Stimulated activated CD8-positive, alpha-beta memory T cell treated with anti-CD3 and anti-CD28 coated beads, Interleukin-4, amount 100 ng/mL, for 4 hours (primary cell): ENCODE measurements around the gene KCNAB3.

Source experiments
- DNase-seq, 2 donors: peaks; one replicate each; pipeline ENCODE4 v3.0.0-alpha.2; 2020; ENCODE audit warnings: low read depth in 2 of 2, low spot score in 1 of 2

KCNAB3 gene

GRCh38 chr17:7940743-7941142, 11.1 kb upstream of the KCNAB3 start:
- DNase-seq = no peak

- no peak for DNase-seq
Measured at GRCh38 chr17:7940034-7940433, 10.4 kb upstream of the KCNAB3 start.

- DNase-seq = no peak
Measured at GRCh38 chr17:7935859-7936258, 6.2 kb upstream of the KCNAB3 start.

GRCh38 chr17:7932949-7933348, 3.3 kb upstream of the KCNAB3 start:
- no peak for DNase-seq

GRCh38 chr17:7932483-7932891, 2.8 kb upstream of the KCNAB3 start:
- no peak for DNase-seq

GRCh38 chr17:7931709-7932482, 2.2 kb upstream of the KCNAB3 start, which contains the start of the genes CNTROB and TRAPPC1:
Gene CNTROB (plus strand): TSS chr17:7932206. CDS start chr17:7933080, 874 bp downstream.
Gene TRAPPC1 (minus strand): TSS chr17:7931946. CDS start chr17:7931829, 117 bp downstream.
- peak; percentile 98 to 99 for DNase-seq

- DNase-seq = no peak
Measured at GRCh38 chr17:7930841-7931631, 1.4 kb upstream of the KCNAB3 start.

- DNase-seq = no peak
Measured at GRCh38 chr17:7927596-7927995, 2.1 kb downstream of the KCNAB3 start.

- DNase-seq = peak; percentile 60 to 68
Measured at GRCh38 chr17:7922845-7923628, 6.6 kb downstream of the KCNAB3 start.

GRCh38 chr17:7922269-7922844, 7.3 kb downstream of the KCNAB3 start:
- DNase-seq = no peak

GRCh38 chr17:7916808-7917207, 12.8 kb downstream of the KCNAB3 start:
- no peak for DNase-seq

GRCh38 chr17:7916385-7916682, 13.3 kb downstream of the KCNAB3 start:
- no peak for DNase-seq

- peak; percentile 51 to 70 for DNase-seq
Measured at GRCh38 chr17:7915611-7916384, 13.9 kb downstream of the KCNAB3 start, which contains the start of gene RNF227. Gene RNF227 (minus strand): TSS chr17:7916289. CDS start chr17:7916195, 94 bp downstream.

GRCh38 chr17:7915179-7915610, 14.5 kb downstream of the KCNAB3 start:
- no peak for DNase-seq

GRCh38 chr17:7912927-7913524, 16.6 kb downstream of the KCNAB3 start:
- DNase-seq = no peak

GRCh38 chr17:7911116-7911515, 18.5 kb downstream of the KCNAB3 start:
- no peak for DNase-seq

GRCh38 chr17:7910711-7911110, 18.9 kb downstream of the KCNAB3 start:
- no peak for DNase-seq

GRCh38 chr17:7910281-7910680, 19.4 kb downstream of the KCNAB3 start:
- no peak for DNase-seq

GRCh38 chr17:7909089-7909488, 20.6 kb downstream of the KCNAB3 start:
- DNase-seq = no peak
